H9 (cell line): ENCODE data around the gene B3GLCT. TPM values are rescaled to one million over a fixed set of nuclear protein-coding genes. Genes with fewer than 3 reads are reported as not detected.

Source experiments
- DNase-seq: peaks from one replicate; pipeline ENCODE4 v3.0.0-alpha.2; 2017
- H2AFZ ChIP-seq: one replicate; pipeline ENCODE4 v1.6.1; 2013; ENCODE audit warnings: mild to moderate bottlenecking, low read length, control low read depth, moderate library complexity
- H2AK5ac ChIP-seq: 2 replicates; pipeline ENCODE4 v1.6.1; 2013; ENCODE audit warnings: low read length, control low read depth, mixed read lengths; ENCODE audit not compliant: insufficient read length
- H2BK120ac ChIP-seq: one replicate; pipeline ENCODE4 v1.6.1; 2013; ENCODE audit warnings: low read depth, mild to moderate bottlenecking, low read length, control low read depth, inconsistent platforms; ENCODE audit not compliant: poor library complexity, severe bottlenecking
- H2BK12ac ChIP-seq: 2 replicates; pipeline ENCODE4 v1.6.1; 2013; ENCODE audit warnings: low read length, control low read depth, mixed read lengths, low read depth; ENCODE audit not compliant: insufficient read length
- H2BK15ac ChIP-seq: 2 replicates; pipeline ENCODE4 v1.6.1; 2013; ENCODE audit warnings: low read depth, low read length, control low read depth
- H2BK20ac ChIP-seq: one replicate; pipeline ENCODE4 v1.6.1; 2013; ENCODE audit warnings: low read depth, mild to moderate bottlenecking, low read length, control low read depth, inconsistent platforms; ENCODE audit not compliant: poor library complexity, severe bottlenecking
- H2BK5ac ChIP-seq: 2 replicates; pipeline ENCODE4 v1.6.1; 2013; ENCODE audit warnings: low read length, control low read depth, mixed read lengths; ENCODE audit not compliant: insufficient read length
- H3K14ac ChIP-seq: 2 replicates; pipeline ENCODE4 v1.6.1; 2013; ENCODE audit warnings: low read length, control low read depth; ENCODE audit not compliant: insufficient read depth
- H3K18ac ChIP-seq: 2 replicates; pipeline ENCODE4 v1.6.1; 2013; ENCODE audit warnings: low read depth, mild to moderate bottlenecking, mixed read lengths, low read length, control low read depth; ENCODE audit not compliant: insufficient read length
- H3K23ac ChIP-seq: 2 replicates; pipeline ENCODE4 v1.6.1; 2013; ENCODE audit warnings: low read length, control low read depth, mixed read lengths, low read depth; ENCODE audit not compliant: insufficient read length
- H3K23me2 ChIP-seq: 2 replicates; pipeline ENCODE4 v1.6.1; 2013; ENCODE audit warnings: low read depth, mild to moderate bottlenecking, mixed read lengths, low read length, control low read depth; ENCODE audit not compliant: insufficient read length, poor library complexity, severe bottlenecking
- H3K27ac ChIP-seq: 2 replicates; pipeline ENCODE4 v1.5.1; 2013; ENCODE audit warnings: low read length, control low read depth, mixed read lengths, low read depth; ENCODE audit not compliant: insufficient read length
- H3K27me3 ChIP-seq: 2 replicates; pipeline ENCODE4 v1.6.1; 2013; ENCODE audit warnings: low read length, control low read depth, inconsistent platforms; ENCODE audit not compliant: insufficient read depth
- H3K4ac ChIP-seq: 2 replicates; pipeline ENCODE4 v1.6.1; 2013; ENCODE audit warnings: low read depth, mild to moderate bottlenecking, control low read depth, inconsistent platforms, low read length, moderate library complexity
- H3K4me1 ChIP-seq: 2 replicates; pipeline ENCODE4 v1.6.1; 2013; ENCODE audit warnings: low read length, control low read depth, inconsistent platforms; ENCODE audit not compliant: insufficient read depth
- H3K4me2 ChIP-seq: 2 replicates; pipeline ENCODE4 v1.6.1; 2013; ENCODE audit warnings: low read length, control low read depth, mixed read lengths; ENCODE audit not compliant: insufficient read length, insufficient read depth
- H3K56ac ChIP-seq: 2 replicates; pipeline ENCODE4 v1.6.1; 2013; ENCODE audit warnings: low read depth, mild to moderate bottlenecking, mixed read lengths, low read length, control low read depth; ENCODE audit not compliant: insufficient read length
- H3K79me1 ChIP-seq: 2 replicates; pipeline ENCODE4 v1.6.1; 2013; ENCODE audit warnings: low read depth, mild to moderate bottlenecking, moderate library complexity, low read length, control low read depth, inconsistent platforms; ENCODE audit not compliant: insufficient read depth, poor library complexity, severe bottlenecking
- H3K79me2 ChIP-seq: 2 replicates; pipeline ENCODE4 v1.6.1; 2013; ENCODE audit warnings: low read length, control low read depth, inconsistent platforms; ENCODE audit not compliant: insufficient read depth
- H3K9ac ChIP-seq: 2 replicates; pipeline ENCODE4 v1.6.1; 2013; ENCODE audit warnings: low read length, control low read depth, mixed read lengths; ENCODE audit not compliant: insufficient read length; ENCODE audit errors: extremely low read depth
- H3K9me3 ChIP-seq: one replicate; pipeline ENCODE4 v1.6.1; 2013; ENCODE audit warnings: low read depth, low read length, inconsistent platforms; ENCODE audit not compliant: control insufficient read depth
- H3T11ph ChIP-seq: one replicate; pipeline ENCODE4 v1.6.1; 2013; ENCODE audit warnings: mild to moderate bottlenecking, low read length, control low read depth, inconsistent platforms
- H4K20me1 ChIP-seq: one replicate; pipeline ENCODE4 v1.6.1; 2013; ENCODE audit not compliant: control insufficient read depth, insufficient read length, insufficient read depth
- H4K5ac ChIP-seq: 2 replicates; pipeline ENCODE4 v1.6.1; 2013; ENCODE audit warnings: low read depth, mild to moderate bottlenecking, mixed read lengths, low read length, control low read depth; ENCODE audit not compliant: insufficient read length
- H4K8ac ChIP-seq: replicated peaks from 2 replicates; pipeline ENCODE4 v1.6.1; 2013; ENCODE audit warnings: low read length, control low read depth, mixed read lengths, low read depth; ENCODE audit not compliant: insufficient read length
- H4K91ac ChIP-seq: 2 replicates; pipeline ENCODE4 v1.6.1; 2013; ENCODE audit warnings: low read depth, mild to moderate bottlenecking, moderate library complexity, mixed read lengths, low read length, control low read depth; ENCODE audit not compliant: insufficient read length
- H3K27ac Mint-ChIP-seq, 3 experiments: 2 replicates in 2 of 3; 3 replicates in 1 of 3; pipeline ENCODE4 v1.8.0; 2020 to 2021; ENCODE audit warnings: mixed read lengths in 3 of 3, mild to moderate bottlenecking in 1 of 3, moderate library complexity in 1 of 3
- H3K27me3 Mint-ChIP-seq: 2 replicates; pipeline ENCODE4 v1.8.0; 2021; ENCODE audit warnings: low read depth, mild to moderate bottlenecking, moderate library complexity, mixed read lengths
- H3K36me3 Mint-ChIP-seq, 3 experiments: 2 replicates in 2 of 3; 3 replicates in 1 of 3; pipeline ENCODE4 v1.8.0; 2020 to 2021; ENCODE audit warnings: low read depth in 3 of 3, mixed read lengths in 3 of 3; ENCODE audit not compliant: insufficient read depth in 1 of 3
- H3K4me1 Mint-ChIP-seq, 2 experiments: 2 replicates each; pipeline ENCODE4 v1.8.0; 2020; ENCODE audit warnings: mixed read lengths in 2 of 2
- H3K4me3 Mint-ChIP-seq, 2 experiments: 2 replicates in 1 of 2; 3 replicates in 1 of 2; pipeline ENCODE4 v1.8.0; 2020 to 2021; ENCODE audit warnings: mild to moderate bottlenecking in 2 of 2, mixed read lengths in 2 of 2, moderate library complexity in 1 of 2
- H3K9me3 Mint-ChIP-seq, 2 experiments: 2 replicates in 1 of 2; 3 replicates in 1 of 2; pipeline ENCODE4 v1.8.0; 2020; ENCODE audit warnings: mild to moderate bottlenecking in 2 of 2, mixed read lengths in 2 of 2, moderate library complexity in 1 of 2
- CTCF ChIP-seq: fragments of 200-600 bp; sonication (generic); conservative IDR thresholded peaks from 3 replicates; pipeline ENCODE4 v1.8.0; 2021; ENCODE audit warnings: antibody characterized with exemption, mild to moderate bottlenecking
- WGBS: extraction: QIAGEN DNeasy Blood & Tissue Kit; methylation state at CpG from one replicate; pipeline ENCODE4 v1.1.7; 2013; ENCODE audit warnings: missing lambda C conversion rate, low lambda C conversion rate, mixed read lengths; ENCODE audit not compliant: insufficient read length; ENCODE audit errors: extremely low coverage; 5-methylcytosine and 5-hydroxymethylcytosine counted together
- total RNA-seq: library from RNA; stranded (reverse); gene quantifications from 2 replicates; pipeline ENCODE4 v1.2.1, GENCODE V29; 2021

B3GLCT gene
- total RNA-seq, 1 experiment from 2014 or later = 5.4 TPM

DNA sequence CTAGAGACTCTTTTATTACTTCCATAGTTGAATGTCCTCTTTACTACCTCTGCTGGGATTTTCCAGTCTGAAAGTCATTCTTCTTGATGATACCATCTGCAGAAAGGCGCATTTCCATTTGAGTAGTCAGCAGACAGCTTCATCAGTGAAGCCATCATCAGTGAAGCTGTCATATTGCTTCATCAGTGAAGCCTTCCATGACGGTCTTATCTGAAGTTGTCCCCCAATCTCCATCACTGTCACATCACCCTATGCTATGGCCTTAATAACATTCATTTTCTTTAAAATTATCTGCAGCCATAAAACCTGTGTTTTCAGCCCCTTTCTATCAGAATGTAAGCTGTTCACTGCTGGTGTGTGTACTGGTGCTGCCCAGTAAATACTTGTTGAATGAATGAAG lies 151.6 kb downstream of the B3GLCT start:
- Mint-ChIP-seq H3K9me3 (peaks cover 30% of the 10 kb centered on the region in 2 experiments), H3K4me3 (no peak overlapping the region), H3K4me1 (peaks cover 0 to 5% of the 10 kb centered on the region in 2 experiments; a peak in 3 of 4 replicates), H3K36me3 (peaks cover 17 to 26% (median 20%) of the 10 kb centered on the region in 3 experiments), H3K27ac (no peak overlapping the region), H3K27me3 (no peaks in the 10 kb centered on the region; the same call in 1 of the 2 replicates)
- no peaks in the 10 kb centered on the region for H3K79me1 ChIP-seq
- no peak overlapping the region for H3K14ac ChIP-seq
- H2BK12ac ChIP-seq = no peak overlapping the region
- no peak for DNase-seq
- H2BK5ac ChIP-seq = no peak overlapping the region
- no peak overlapping the region for H3K27ac ChIP-seq
- H3K23me2 ChIP-seq = no peaks in the 10 kb centered on the region
- H3K23ac ChIP-seq = no peak overlapping the region
- H3K4ac ChIP-seq = no peak overlapping the region
- H3K18ac ChIP-seq = no peak overlapping the region
- peaks cover 20% of the 10 kb centered on the region for H3K9me3 ChIP-seq
- H3K4me1 ChIP-seq = peaks cover 3% of the 10 kb centered on the region; the same call in 1 of the 2 replicates
- H3K79me2 ChIP-seq = no peaks in the 10 kb centered on the region
- H3K4me2 ChIP-seq = no peak overlapping the region
- H2BK20ac ChIP-seq = no peak overlapping the region
- H3K56ac ChIP-seq = no peak overlapping the region
- H4K5ac ChIP-seq = no peak overlapping the region
- no peak for TF ChIP-seq CTCF
- H4K20me1 ChIP-seq = no peaks in the 10 kb centered on the region
- no peak overlapping the region for H3T11ph ChIP-seq
- no peak overlapping the region for H2AK5ac ChIP-seq
- no peak overlapping the region for H3K9ac ChIP-seq
- WGBS = no CpG with 5 or more reads among the region's 2 CpGs
- no peak overlapping the region for H4K8ac ChIP-seq
- H3K27me3 ChIP-seq = no peaks in the 10 kb centered on the region
- H4K91ac ChIP-seq = no peak overlapping the region
- H2BK120ac ChIP-seq = no peak overlapping the region
- H2AFZ ChIP-seq = no peak overlapping the region
- no peak overlapping the region for H2BK15ac ChIP-seq
